GM21529 (cell line): ENCODE measurements around the gene PDZD7.
A peak's percentile ranks its signal among the peaks of the same experiment; 100 is the strongest.
"Not testable (repeated sequence)": the region's sequence is repeated elsewhere in the genome, so short reads cannot be mapped to it uniquely, and the experiment has no call there.

Experiments
- ATAC-seq: cut with Tn5 transposase; IDR thresholded peaks from one replicate; pipeline ENCODE4 v1.9.1; 2021; ENCODE audit not compliant: unreplicated experiment

The PDZD7 gene

GRCh38 chr10:101041252-101041761 is 10.4 kb upstream of the PDZD7 start:
- ATAC-seq, result peak; percentile 60

- no peak for ATAC-seq
These were observed 9.9 kb upstream of the PDZD7 start for GRCh38 chr10:101040851-101041250.

GRCh38 chr10:101040061-101040460 is 9.1 kb upstream of the PDZD7 start:
- no peak for ATAC-seq

DNA sequence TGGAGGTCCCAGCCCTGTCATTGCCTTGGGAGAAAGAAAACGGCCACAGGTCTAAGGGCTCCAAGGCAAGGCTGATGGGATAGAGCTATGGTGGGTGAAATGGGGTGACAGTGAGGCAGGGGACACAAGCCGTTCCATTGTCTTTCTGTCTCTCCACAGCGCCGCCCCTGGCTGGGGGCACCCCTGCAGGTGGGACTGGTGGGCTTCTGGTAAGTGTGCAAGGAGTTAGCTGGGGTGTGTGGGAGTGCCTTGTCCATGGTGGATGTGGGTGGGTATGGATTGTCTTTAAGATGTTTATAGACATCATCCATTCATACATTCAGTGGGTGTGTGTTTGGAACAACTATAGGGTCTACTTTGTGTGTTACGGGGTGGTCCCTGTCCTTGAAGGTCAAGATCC is 7.6 kb upstream of the PDZD7 start:
- ATAC-seq, result no peak

- ATAC-seq, result no peak
These were observed 5.8 kb upstream of the PDZD7 start for GRCh38 chr10:101036726-101037125.

- ATAC-seq, result no peak
These were observed 5.2 kb upstream of the PDZD7 start for GRCh38 chr10:101035916-101036702.

GRCh38 chr10:101035314-101035713 is 4.4 kb upstream of the PDZD7 start:
- ATAC-seq, result no peak

DNA sequence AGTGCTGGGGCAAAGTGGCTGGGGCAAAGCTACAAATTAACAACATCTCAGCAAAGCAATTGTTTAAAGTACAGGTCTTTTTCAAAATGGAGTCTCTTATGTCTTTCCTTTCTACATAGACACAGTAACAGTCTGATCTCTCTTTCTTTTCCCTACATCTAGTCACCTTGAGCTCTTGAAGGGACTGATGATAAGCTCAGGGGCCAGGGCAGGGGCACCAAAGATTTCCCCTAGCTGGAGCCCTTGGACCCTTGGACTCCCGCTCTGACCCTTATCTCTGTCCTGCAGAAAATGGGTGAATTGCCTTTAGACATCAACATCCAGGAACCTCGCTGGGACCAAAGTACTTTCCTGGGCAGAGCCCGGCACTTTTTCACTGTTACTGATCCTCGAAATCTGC is 3.5 kb upstream of the PDZD7 start:
- not testable (repeated sequence) for ATAC-seq

DNA sequence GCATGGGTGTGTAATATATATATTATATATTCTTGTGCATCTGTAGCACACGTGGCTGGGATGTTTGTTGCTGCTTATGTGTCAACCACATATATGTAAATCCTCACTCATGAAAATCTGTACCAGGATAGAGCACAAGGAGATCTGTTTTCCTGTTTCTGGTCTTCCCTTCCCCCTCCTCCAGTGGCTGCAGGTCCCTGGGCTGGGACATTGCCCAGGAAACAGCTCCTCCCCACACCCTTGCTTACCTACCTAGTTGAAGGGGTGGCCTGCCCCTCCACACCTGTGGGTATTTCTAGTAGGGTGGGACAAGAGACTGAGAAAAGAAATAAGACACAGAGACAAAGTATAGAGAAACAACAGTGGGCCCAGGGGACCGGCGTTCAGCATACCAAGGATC is 2.3 kb upstream of the PDZD7 start:
- ATAC-seq, result no peak

DNA sequence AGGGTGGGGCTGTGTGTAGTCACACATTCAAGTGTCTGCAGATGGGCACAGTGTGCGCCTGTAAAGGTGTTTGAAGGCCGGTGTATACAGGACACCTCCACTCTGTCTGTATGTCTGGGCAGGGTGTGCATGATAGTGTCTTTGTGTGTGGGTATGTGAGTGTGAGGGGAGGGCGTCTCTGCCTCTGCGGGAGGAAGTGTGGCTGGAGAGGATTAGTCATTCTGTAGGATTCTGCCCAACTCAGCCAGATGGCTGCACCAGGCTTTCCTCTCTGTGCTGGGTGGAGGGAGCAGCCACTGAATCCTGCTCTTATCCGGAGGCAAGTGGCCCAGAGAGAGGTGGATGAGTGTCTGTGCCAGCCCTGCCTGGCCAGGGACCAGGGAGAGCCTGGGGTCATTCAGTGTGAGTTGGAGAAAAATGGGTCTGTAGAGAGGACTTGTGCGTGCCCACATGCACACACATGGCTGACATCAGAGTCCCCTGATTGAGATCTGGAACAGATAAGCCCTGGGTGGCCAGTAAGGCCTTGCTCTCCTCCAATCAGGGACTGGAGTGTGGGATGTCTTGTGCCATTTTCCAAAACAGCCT is 1.8 kb upstream of the PDZD7 start:
- ATAC-seq, result peak; percentile 6

- peak; percentile 43 for ATAC-seq
These were observed 1.1 kb upstream of the PDZD7 start for GRCh38 chr10:101031796-101032636.

DNA sequence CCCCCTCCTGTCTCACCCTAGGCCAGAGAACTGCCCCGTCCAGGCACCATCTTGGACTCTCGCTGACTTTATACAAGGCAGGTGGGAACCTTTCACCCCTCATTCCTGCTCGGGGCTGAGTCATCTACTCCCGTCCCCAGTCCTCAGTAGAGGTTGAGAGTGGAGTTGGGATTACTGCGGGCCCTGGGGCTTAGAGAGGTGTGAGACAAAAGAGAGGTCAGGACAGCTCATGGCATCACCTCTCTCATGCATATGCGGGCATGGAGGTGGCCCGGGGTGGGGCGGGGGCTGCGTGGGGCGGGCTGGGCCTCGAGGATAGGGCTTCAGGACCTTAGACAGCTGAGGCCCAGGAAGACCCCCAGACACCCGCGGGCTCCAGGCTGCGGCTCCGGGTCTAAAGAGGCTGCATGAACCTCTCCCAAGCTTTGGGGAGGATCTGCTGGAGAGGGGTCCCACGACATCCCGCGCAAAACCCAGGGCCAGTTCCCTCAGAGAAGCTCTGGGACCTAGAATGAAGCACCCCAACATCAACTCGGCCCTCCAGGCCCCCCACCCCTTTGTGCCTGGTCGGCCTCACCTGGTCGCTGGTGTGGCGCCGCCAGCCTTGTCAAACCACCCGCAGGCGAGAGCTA is 317 bp downstream of the PDZD7 start:
- no peak for ATAC-seq

DNA sequence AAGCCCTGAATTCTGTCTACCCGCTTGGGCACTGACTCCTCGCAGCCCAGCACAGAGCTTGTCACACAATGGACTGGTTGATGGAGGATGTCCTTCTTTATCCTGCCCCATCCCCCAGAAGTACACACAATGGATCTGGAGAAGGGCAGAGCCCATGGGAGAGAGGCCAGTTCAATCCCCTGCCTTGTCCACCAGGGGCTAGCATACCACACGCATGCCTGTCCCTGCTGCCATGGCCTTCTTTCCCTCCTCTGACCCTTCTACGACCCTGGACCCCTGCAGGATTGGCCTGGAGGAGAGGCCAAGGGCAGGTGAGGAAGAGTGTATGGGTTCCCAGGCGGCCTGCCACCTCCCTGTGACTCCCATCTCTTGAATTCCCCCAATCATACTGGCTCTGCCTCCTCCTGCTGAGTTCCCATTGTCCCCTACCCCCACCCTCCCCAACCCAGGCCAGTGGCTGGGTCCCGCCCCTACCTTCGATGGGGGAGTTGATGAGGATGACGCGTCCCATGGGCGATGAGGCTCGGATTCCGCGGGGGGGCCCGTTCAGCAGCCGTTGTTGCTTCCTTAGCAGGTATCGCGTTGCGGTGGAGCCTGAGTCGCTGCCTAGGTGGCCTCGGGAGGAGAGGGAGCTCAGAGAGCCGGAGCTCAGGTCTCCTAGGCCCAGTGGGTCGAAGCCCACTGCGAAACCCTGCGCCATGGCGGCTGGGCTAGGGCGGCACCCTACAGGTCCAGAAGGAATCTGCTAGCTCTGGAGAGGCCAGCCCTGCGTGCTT is 1.2 kb downstream of the PDZD7 start:
- ATAC-seq, result no peak

DNA sequence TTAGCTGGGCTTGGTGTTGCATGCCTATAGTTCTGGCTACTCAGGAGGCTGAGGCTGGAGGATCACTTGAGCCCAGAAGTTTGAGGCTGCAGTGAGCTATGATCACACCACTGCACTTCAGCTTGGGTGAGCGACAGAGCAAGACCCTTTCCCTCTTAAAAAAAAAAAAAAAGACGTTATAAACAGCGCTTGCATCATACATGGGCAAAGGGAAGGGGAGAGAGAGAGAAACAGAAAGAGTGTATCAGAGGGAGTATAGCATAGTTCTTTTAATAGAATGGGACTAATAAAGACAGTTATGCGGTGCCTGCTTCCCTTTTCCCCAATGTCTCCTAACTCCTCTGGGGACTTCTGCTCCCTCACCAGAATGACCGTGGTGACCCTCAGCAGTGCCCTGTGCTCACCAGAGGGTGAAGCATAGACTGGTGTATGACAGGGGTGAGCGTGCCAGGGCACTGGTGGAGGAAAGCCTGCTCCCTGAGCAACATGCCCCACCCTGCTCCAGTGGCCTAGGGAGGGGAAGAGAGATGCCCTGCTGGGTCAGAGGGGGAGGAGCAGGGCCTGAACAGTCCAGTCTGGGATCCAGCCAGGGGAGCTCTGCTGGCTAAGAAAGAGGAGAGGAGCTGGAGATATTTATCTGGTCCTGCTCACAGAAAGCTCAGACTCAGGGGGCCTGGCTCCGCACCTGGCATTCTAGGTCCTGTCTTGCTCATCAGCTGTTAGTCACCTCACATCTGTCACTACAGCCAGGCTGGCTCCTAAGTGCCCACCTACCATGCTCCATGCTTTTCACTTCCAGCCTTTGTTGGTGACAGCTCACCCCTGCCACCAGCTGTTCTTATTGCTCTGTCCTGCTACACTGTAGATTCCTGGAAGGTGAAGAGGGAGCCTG is 2.2 kb downstream of the PDZD7 start:
- ATAC-seq, result no peak

- no peak for ATAC-seq
These were observed 3.7 kb downstream of the PDZD7 start for GRCh38 chr10:101027106-101027720.

GRCh38 chr10:101022967-101023705 is 7.8 kb downstream of the PDZD7 start:
- ATAC-seq, result no peak

GRCh38 chr10:101021692-101022251 is 9.2 kb downstream of the PDZD7 start:
- ATAC-seq, result no peak

GRCh38 chr10:101021239-101021638 is 9.7 kb downstream of the PDZD7 start:
- no peak for ATAC-seq
